ENCODE results near the gene METAP1D. TPM values are rescaled to one million over a fixed set of nuclear protein-coding genes. Genes with fewer than 3 reads are reported as not detected.
A peak's percentile ranks its signal among the peaks of the same experiment; 100 is the strongest.

The METAP1D gene
- total RNA-seq, 1 experiment from 2014 or later = 10.4 TPM

- peak overlapping the region; percentile 95 for H3K4me3 Mint-ChIP-seq (ENCODE audit: unreplicated experiment)
- CTCF ChIA-PET = interaction anchor here (1.7 kb wide), 1 partner anchor 15 kb away, joined by 11 read pairs; no protein-coding TSS in a partner anchor
- peak overlapping the region; percentile 49 for H3K4me3 ChIP-seq (ENCODE audit: low read depth, low read length)
These were observed 84.1 kb downstream of the METAP1D start for GRCh38 chr2:172083628-172084394.

GRCh38 chr2:172084395-172084644 is 84.6 kb downstream of the METAP1D start:
- ChIA-PET CTCF (interaction anchor here (1.4 to 1.7 kb wide), 2 partner anchors 11 to 14 kb away, joined by 9 to 11 read pairs; no protein-coding TSS in a partner anchor), POLR2A (interaction anchor here (1.1 to 1.4 kb wide), 3 partner anchors 15 to 395 kb away, joined by 3 to 16 read pairs (median 13); partner anchors contain the start of gene DLX2)
- H3K4me3 ChIP-seq (ENCODE audit: low read depth, low read length) = peak overlapping the region; percentile 49
- peak in 1 of 2 experiments; percentile 40 for DNase-seq
- peaks cover 14% of the 10 kb centered on the region for H3K36me3 Mint-ChIP-seq (ENCODE audit: insufficient read depth, unreplicated experiment)
- no peaks in the 10 kb centered on the region for H3K9me3 ChIP-seq
- no TSS peak for BruUV-seq (replicated peaks)
- H3K36me3 ChIP-seq (ENCODE audit: control insufficient read depth, insufficient read depth, low read length) = no peaks in the 10 kb centered on the region; the same call in 1 of the 2 replicates
- no peaks in the 10 kb centered on the region for H3K27me3 ChIP-seq (replicated peaks; ENCODE audit: control insufficient read depth, insufficient read depth, low read length)
- no peak overlapping the region for H3K27ac Mint-ChIP-seq (ENCODE audit: unreplicated experiment)
- intact Hi-C loops (cut with micrococcal nuclease; ENCODE audit: unreplicated experiment) = loop anchor here (10.0 kb wide), 1 partner anchor 80 kb away; no protein-coding TSS in a partner anchor
- H3K4me1 ChIP-seq = no peaks in the 10 kb centered on the region
- no peaks in the 10 kb centered on the region for H3K9me3 Mint-ChIP-seq (ENCODE audit: unreplicated experiment)
- peak overlapping the region; percentile 95 for H3K4me3 Mint-ChIP-seq (ENCODE audit: unreplicated experiment)
- no peak for TF ChIP-seq CTCF (IDR thresholded peaks at IDR 0.05; ENCODE audit: insufficient read depth in 1 of 2, low read depth in 1 of 2, low read length in 1 of 2, severe bottlenecking in 1 of 2, unreplicated experiment in 1 of 2)
- H3K4me1 Mint-ChIP-seq (ENCODE audit: low read depth, unreplicated experiment) = no peaks in the 10 kb centered on the region
- peaks cover 14% of the 10 kb centered on the region for H3K27me3 Mint-ChIP-seq (ENCODE audit: insufficient read depth, unreplicated experiment)

More at GRCh38 chr2:172083628-172084394, 84.1 kb downstream of the METAP1D start:
- Mint-ChIP-seq H3K4me1 (ENCODE audit: low read depth, unreplicated experiment) (no peaks in the 10 kb centered on the region), H3K27me3 (ENCODE audit: insufficient read depth, unreplicated experiment) (peaks cover 14% of the 10 kb centered on the region), H3K27ac (ENCODE audit: unreplicated experiment) (no peak overlapping the region), H3K36me3 (ENCODE audit: insufficient read depth, unreplicated experiment) (peaks cover 14% of the 10 kb centered on the region), H3K9me3 (ENCODE audit: unreplicated experiment) (no peaks in the 10 kb centered on the region)
- no peak for DNase-seq
- no peaks in the 10 kb centered on the region for H3K27me3 ChIP-seq (replicated peaks; ENCODE audit: control insufficient read depth, insufficient read depth, low read length)
- H3K4me1 ChIP-seq = no peaks in the 10 kb centered on the region
- TF ChIP-seq CTCF (IDR thresholded peaks at IDR 0.05; ENCODE audit: insufficient read depth in 1 of 2, low read depth in 1 of 2, low read length in 1 of 2, severe bottlenecking in 1 of 2, unreplicated experiment in 1 of 2) = no peak
- intact Hi-C loops (cut with micrococcal nuclease; ENCODE audit: unreplicated experiment) = loop anchor here (10.0 kb wide), 1 partner anchor 79 kb away; no protein-coding TSS in a partner anchor
- BruUV-seq (replicated peaks) = no TSS peak
- no peaks in the 10 kb centered on the region; the same call in 1 of the 2 replicates for H3K36me3 ChIP-seq (ENCODE audit: control insufficient read depth, insufficient read depth, low read length)
- POLR2A ChIA-PET = no interaction called here
- H3K9me3 ChIP-seq = no peaks in the 10 kb centered on the region

- peak overlapping the region; percentile 63 for H3K27ac Mint-ChIP-seq (ENCODE audit: unreplicated experiment)
- no peaks in the 10 kb centered on the region for H3K27me3 ChIP-seq (replicated peaks; ENCODE audit: control insufficient read depth, insufficient read depth, low read length)
These were observed 85.1 kb downstream of the METAP1D start for GRCh38 chr2:172084645-172085459.

More at GRCh38 chr2:172084645-172085459, 85.1 kb downstream of the METAP1D start:
- Mint-ChIP-seq H3K4me1 (ENCODE audit: low read depth, unreplicated experiment) (no peaks in the 10 kb centered on the region), H3K9me3 (ENCODE audit: unreplicated experiment) (no peaks in the 10 kb centered on the region), H3K36me3 (ENCODE audit: insufficient read depth, unreplicated experiment) (peaks cover 14% of the 10 kb centered on the region), H3K27me3 (ENCODE audit: insufficient read depth, unreplicated experiment) (peaks cover 14% of the 10 kb centered on the region), H3K4me3 (ENCODE audit: unreplicated experiment) (peak overlapping the region; percentile 95)
- Histone ChIP-seq H3K4me1 (no peaks in the 10 kb centered on the region), H3K9me3 (no peaks in the 10 kb centered on the region), H3K36me3 (ENCODE audit: control insufficient read depth, insufficient read depth, low read length) (no peaks in the 10 kb centered on the region; the same call in 1 of the 2 replicates), H3K4me3 (ENCODE audit: low read depth, low read length) (peak overlapping the region; percentile 49)
- intact Hi-C loops (cut with micrococcal nuclease; ENCODE audit: unreplicated experiment) = loop anchor here (1.0 to 10.0 kb wide), 3 partner anchors 10 to 80 kb away; partner anchors contain the start of gene DLX2
- BruUV-seq (replicated peaks) = no TSS peak
- ChIA-PET POLR2A (interaction anchor here (0.5 to 1.4 kb wide), 6 partner anchors 10 to 396 kb away, joined by 3 to 16 read pairs (median 3); partner anchors contain the start of genes DLX2 and HAT1), CTCF (interaction anchor here (1.0 to 1.7 kb wide), 6 partner anchors 11 to 381 kb away, joined by 4 to 11 read pairs (median 5); partner anchors contain the start of gene DLX2)
- no peak for TF ChIP-seq CTCF (IDR thresholded peaks at IDR 0.05; ENCODE audit: insufficient read depth in 1 of 2, low read depth in 1 of 2, low read length in 1 of 2, severe bottlenecking in 1 of 2, unreplicated experiment in 1 of 2)
- peak; percentile 93 for DNase-seq
